OCI-LY3 (cell line): ENCODE measurements around the gene PRSS50.

Experiments used
- H2AFZ ChIP-seq: fragments of 200-600, 300-600 bp; shearing (Covaris generic); 2 replicates; pipeline ENCODE4 v1.6.0; 2014; ENCODE audit warnings: antibody characterized with exemption, low read depth, low read length
- H3K27ac ChIP-seq: fragments of 200-600, 300-600 bp; sonication (generic); 2 replicates; pipeline ENCODE4 v1.5.1; 2014; ENCODE audit warnings: mild to moderate bottlenecking, low read length, moderate library complexity, mixed read lengths
- H3K27me3 ChIP-seq: fragments of 200-600, 300-600 bp; sonication (generic); 2 replicates; pipeline ENCODE4 v1.6.1; 2014; ENCODE audit warnings: low read depth, low read length, mixed read lengths
- H3K36me3 ChIP-seq: fragments of 200-600, 300-600 bp; sonication (generic); replicated peaks from 2 replicates; pipeline ENCODE3; 2014; ENCODE audit warnings: low read depth, low read length, mixed read lengths
- H3K4me1 ChIP-seq: fragments of 300-600, 200-600 bp; sonication (generic); 2 replicates; pipeline ENCODE4 v1.6.1; 2014; ENCODE audit warnings: low read length, mixed read lengths
- H3K4me2 ChIP-seq: fragments of 200-600, 300-600 bp; sonication (generic); 2 replicates; pipeline ENCODE4 v1.6.1; 2014; ENCODE audit warnings: low read length, mixed read lengths
- H3K4me3 ChIP-seq: fragments of 300-600, 200-600 bp; sonication (generic); 2 replicates; pipeline ENCODE4 v1.5.1; 2014; ENCODE audit warnings: antibody characterized with exemption, mild to moderate bottlenecking, low read length, moderate library complexity
- H3K79me2 ChIP-seq: fragments of 300-600, 200-600 bp; shearing (Covaris generic); 2 replicates; pipeline ENCODE4 v1.6.1; 2014; ENCODE audit warnings: mild to moderate bottlenecking, low read length, mixed read lengths
- H3K9ac ChIP-seq: fragments of 300-600, 200-600 bp; shearing (Covaris generic); 2 replicates; pipeline ENCODE4 v1.6.0; 2014; ENCODE audit warnings: mild to moderate bottlenecking, low read length, moderate library complexity
- H3K9me3 ChIP-seq: fragments of 200-600, 300-600 bp; shearing (Covaris generic); 2 replicates; pipeline ENCODE4 v1.6.1; 2014; ENCODE audit warnings: low read length, mixed read lengths; ENCODE audit not compliant: insufficient read depth
- H4K20me1 ChIP-seq: fragments of 200-600, 300-600 bp; sonication (generic); 2 replicates; pipeline ENCODE4 v1.6.1; 2016; ENCODE audit warnings: low read length, mixed read lengths; ENCODE audit not compliant: insufficient read depth
- CTCF ChIP-seq: fragments of 200-600, 300-600 bp; sonication (generic); IDR thresholded peaks from 2 replicates; pipeline ENCODE4 v1.5.1; 2014; ENCODE audit warnings: antibody characterized with exemption, low read length, low read depth
- EZH2phosphoT487 ChIP-seq: fragments of 200-600 bp; shearing (Covaris generic); IDR thresholded peaks from 2 replicates; pipeline ENCODE4 v1.6.1; 2018; ENCODE audit warnings: antibody characterized with exemption, mixed run types, low read depth

The PRSS50 gene

GRCh38 chr3:46667657-46668056 is 50.0 kb downstream of the PRSS50 start:
- no peaks in the 10 kb centered on the region for H3K4me1 ChIP-seq
- H3K79me2 ChIP-seq: no peaks in the 10 kb centered on the region
- no peaks in the 10 kb centered on the region for H4K20me1 ChIP-seq
- H3K4me2 ChIP-seq: no peak overlapping the region
- H3K27me3 ChIP-seq: 0 out of 2 replicates have a peak, but pooled peaks cover 5% of the 10 kb centered on the region
- H3K9me3 ChIP-seq: no peaks in the 10 kb centered on the region
- no peak overlapping the region for H3K9ac ChIP-seq
- no peak overlapping the region for H3K27ac ChIP-seq
- TF ChIP-seq EZH2phosphoT487 (no peak), CTCF (no peak)
- H2AFZ ChIP-seq: no peak overlapping the region
- H3K36me3 ChIP-seq: no peaks in the 10 kb centered on the region
- no peak overlapping the region for H3K4me3 ChIP-seq

- H3K9ac ChIP-seq: no peak overlapping the region
- H2AFZ ChIP-seq: no peak overlapping the region
- no peak for TF ChIP-seq CTCF
- no peak for TF ChIP-seq EZH2phosphoT487
- H3K9me3 ChIP-seq: no peaks in the 10 kb centered on the region
- no peaks in the 10 kb centered on the region for H3K4me1 ChIP-seq
- no peaks in the 10 kb centered on the region for H3K79me2 ChIP-seq
- no peaks in the 10 kb centered on the region for H4K20me1 ChIP-seq
- no peak overlapping the region for H3K27ac ChIP-seq
- H3K27me3 ChIP-seq: 0 out of 2 replicates have a peak, but pooled peaks cover 8% of the 10 kb centered on the region
- no peak overlapping the region for H3K4me2 ChIP-seq
- H3K4me3 ChIP-seq: no peak overlapping the region
- no peaks in the 10 kb centered on the region for H3K36me3 ChIP-seq
Measured at GRCh38 chr3:46667061-46667621, 50.5 kb downstream of the PRSS50 start.

GRCh38 chr3:46666453-46666845 is 51.2 kb downstream of the PRSS50 start:
- H2AFZ ChIP-seq: no peak overlapping the region
- H3K9me3 ChIP-seq: no peaks in the 10 kb centered on the region
- H3K4me2 ChIP-seq: no peak overlapping the region
- TF ChIP-seq CTCF (no peak), EZH2phosphoT487 (no peak)
- no peak overlapping the region for H3K4me3 ChIP-seq
- no peak overlapping the region for H3K9ac ChIP-seq
- no peaks in the 10 kb centered on the region for H3K4me1 ChIP-seq
- no peaks in the 10 kb centered on the region for H3K79me2 ChIP-seq
- no peaks in the 10 kb centered on the region for H3K36me3 ChIP-seq
- no peak overlapping the region for H3K27ac ChIP-seq
- no peaks in the 10 kb centered on the region for H4K20me1 ChIP-seq
- H3K27me3 ChIP-seq: 0 out of 2 replicates have a peak, but pooled peaks cover 13% of the 10 kb centered on the region

- no peak overlapping the region for H3K4me2 ChIP-seq
- 0 out of 2 replicates have a peak, but pooled peaks cover 14% of the 10 kb centered on the region for H3K27me3 ChIP-seq
- H3K79me2 ChIP-seq: no peaks in the 10 kb centered on the region
- no peak overlapping the region for H3K9ac ChIP-seq
- TF ChIP-seq CTCF (no peak), EZH2phosphoT487 (no peak)
- no peaks in the 10 kb centered on the region for H3K9me3 ChIP-seq
- H3K36me3 ChIP-seq: no peaks in the 10 kb centered on the region
- H3K4me3 ChIP-seq: no peak overlapping the region
- no peak overlapping the region for H3K27ac ChIP-seq
- no peaks in the 10 kb centered on the region for H3K4me1 ChIP-seq
- no peak overlapping the region for H2AFZ ChIP-seq
- no peaks in the 10 kb centered on the region for H4K20me1 ChIP-seq
Measured at GRCh38 chr3:46665763-46666452, 51.8 kb downstream of the PRSS50 start.
